HEK293 (cell line): ENCODE data around the gene KCTD11.

ENCODE experiments used
- CTCF ChIA-PET: fragments of 350-600 bp; formaldehyde crosslinking; extraction: SDS; loops from one replicate; lab custom pipeline; 2021; ENCODE audit warnings: antibody characterized with exemption; lab: Yijun Ruan, JAX
- POLR2A ChIA-PET: fragments of 300-600 bp; formaldehyde crosslinking; extraction: SDS; loops from one replicate; lab custom pipeline; 2020; ENCODE audit warnings: antibody characterized with exemption, inconsistent platforms; lab: Yijun Ruan, JAX
- H3K27ac ChIP-seq: fragments of 200-500 bp; sonication (Bioruptor generic); 2 replicates; pipeline ENCODE4 v1.5.1; 2014; ENCODE audit warnings: low read depth, low read length, control low read depth, inconsistent platforms; ENCODE audit errors: extremely low read depth
- H3K36me3 ChIP-seq, 2 experiments: fragments of 200-500 bp in 1 of 2; sonication (Bioruptor generic) in 1 of 2; 1 replicate in 1 of 2; 2 replicates in 1 of 2; pipeline ENCODE4 v1.5.1; 2014 to 2017; ENCODE audit warnings: inconsistent platforms in 2 of 2, low read length in 2 of 2; ENCODE audit not compliant: control insufficient read depth in 2 of 2, insufficient read depth in 1 of 2
- H3K4me1 ChIP-seq: fragments of 200-500 bp; sonication (Bioruptor generic); 2 replicates; pipeline ENCODE4 v1.5.1; 2014; ENCODE audit warnings: mild to moderate bottlenecking, low read length, inconsistent platforms; ENCODE audit not compliant: control insufficient read depth, insufficient read depth
- H3K4me3 ChIP-seq: 2 replicates; pipeline ENCODE4 v1.5.1; 2011; ENCODE audit warnings: low read depth, mild to moderate bottlenecking, control low read depth, low read length, moderate library complexity
- H3K9me3 ChIP-seq: fragments of 200-500 bp; sonication (Bioruptor generic); 2 replicates; pipeline ENCODE4 v1.5.1; 2014; ENCODE audit warnings: low read depth, low read length, inconsistent platforms; ENCODE audit not compliant: control insufficient read depth, insufficient read depth
- RBAK ChIP-seq: fragments of 450-650 bp; formaldehyde crosslinking; IDR thresholded peaks from 2 replicates; pipeline ENCODE4 v1.5.1; 2016; ENCODE audit warnings: missing biosample characterization, missing genetic modification characterization
- REPIN1 ChIP-seq: fragments of 450-650 bp; formaldehyde crosslinking; IDR thresholded peaks from 2 replicates; pipeline ENCODE4 v1.5.1; 2017; ENCODE audit warnings: missing biosample characterization, missing genetic modification characterization, low read depth
- ZFP69B ChIP-seq: fragments of 450-650 bp; formaldehyde crosslinking; IDR thresholded peaks from 2 replicates; pipeline ENCODE4 v1.5.1; 2016; ENCODE audit warnings: missing biosample characterization, missing genetic modification characterization
- ZNF133 ChIP-seq: fragments of 450-650 bp; formaldehyde crosslinking; IDR thresholded peaks from 2 replicates; pipeline ENCODE4 v1.5.1; 2016; ENCODE audit warnings: missing biosample characterization, missing genetic modification characterization
- ZNF223 ChIP-seq: fragments of 450-650 bp; formaldehyde crosslinking; IDR thresholded peaks from 2 replicates; pipeline ENCODE4 v1.5.1; 2016; ENCODE audit warnings: missing biosample characterization, missing genetic modification characterization
- ZNF24 ChIP-seq: fragments of 450-650 bp; formaldehyde crosslinking; IDR thresholded peaks from 2 replicates; pipeline ENCODE4 v1.5.1; 2016; ENCODE audit warnings: missing biosample characterization, missing genetic modification characterization
- ZNF324 ChIP-seq: fragments of 450-650 bp; formaldehyde crosslinking; IDR thresholded peaks from 2 replicates; pipeline ENCODE4 v1.5.1; 2016; ENCODE audit warnings: missing biosample characterization, missing genetic modification characterization
- ZNF335 ChIP-seq: fragments of 450-650 bp; formaldehyde crosslinking; conservative IDR thresholded peaks from 2 replicates; pipeline ENCODE4 v1.5.1; 2016; ENCODE audit warnings: missing biosample characterization, missing genetic modification characterization
- ZNF341 ChIP-seq: fragments of 450-650 bp; formaldehyde crosslinking; IDR thresholded peaks from 2 replicates; pipeline ENCODE4; 2016; ENCODE audit warnings: low read depth, missing biosample characterization, missing genetic modification characterization
- ZNF521 ChIP-seq: fragments of 450-650 bp; formaldehyde crosslinking; IDR thresholded peaks from 2 replicates; pipeline ENCODE4 v1.5.1; 2017; ENCODE audit warnings: missing biosample characterization, mild to moderate bottlenecking, missing genetic modification characterization
- ZNF529 ChIP-seq: fragments of 450-650 bp; formaldehyde crosslinking; IDR thresholded peaks from 2 replicates; pipeline ENCODE4 v1.5.1; 2017; ENCODE audit warnings: missing genetic modification characterization, missing biosample characterization; ENCODE audit not compliant: insufficient replicate concordance
- ZNF654 ChIP-seq: fragments of 450-650 bp; formaldehyde crosslinking; IDR thresholded peaks from 2 replicates; pipeline ENCODE4 v1.5.1; 2016; ENCODE audit warnings: low read depth, missing biosample characterization, missing genetic modification characterization
- ZNF660 ChIP-seq: fragments of 450-650 bp; IDR thresholded peaks from 2 replicates; pipeline ENCODE4 v1.5.1; 2018; ENCODE audit warnings: missing biosample characterization, mild to moderate bottlenecking, missing genetic modification characterization
- ZNF670 ChIP-seq: fragments of 450-650 bp; formaldehyde crosslinking; IDR thresholded peaks from 2 replicates; pipeline ENCODE4 v1.5.1; 2016; ENCODE audit warnings: missing biosample characterization, missing genetic modification characterization, low read depth
- ZSCAN16 ChIP-seq: fragments of 450-650 bp; formaldehyde crosslinking; IDR thresholded peaks from 2 replicates; pipeline ENCODE4 v1.5.1; 2016; ENCODE audit warnings: missing biosample characterization, missing genetic modification characterization
- TF ChIP-seq, protein P1 (sequence below): fragments of 450-650 bp; formaldehyde crosslinking; IDR thresholded peaks from 2 replicates; pipeline ENCODE4 v1.5.1; 2016; ENCODE audit warnings: missing biosample characterization, missing genetic modification characterization
- TF ChIP-seq, protein P2 (sequence below): fragments of 450-650 bp; formaldehyde crosslinking; IDR thresholded peaks from 2 replicates; pipeline ENCODE4 v1.5.1; 2016; ENCODE audit warnings: missing biosample characterization, missing genetic modification characterization
- TF ChIP-seq, protein P3 (sequence below): fragments of 450-650 bp; formaldehyde crosslinking; IDR thresholded peaks from 2 replicates; pipeline ENCODE4; 2016; ENCODE audit warnings: missing biosample characterization, missing genetic modification characterization
- TF ChIP-seq, protein P4 (sequence below): fragments of 450-650 bp; formaldehyde crosslinking; optimal IDR thresholded peaks from 2 replicates; pipeline ENCODE3; 2016; ENCODE audit warnings: missing biosample characterization, mild to moderate bottlenecking, missing genetic modification characterization
- TF ChIP-seq, protein P5 (sequence below): fragments of 450-650 bp; formaldehyde crosslinking; IDR thresholded peaks from 2 replicates; pipeline ENCODE4 v1.5.1; 2016; ENCODE audit warnings: missing biosample characterization, missing genetic modification characterization
- TF ChIP-seq, protein P6 (sequence below): fragments of 450-650 bp; formaldehyde crosslinking; IDR thresholded peaks from 2 replicates; pipeline ENCODE4 v1.5.1; 2016; ENCODE audit warnings: missing biosample characterization, missing genetic modification characterization
- TF ChIP-seq, protein P7 (sequence below): fragments of 450-650 bp; formaldehyde crosslinking; IDR thresholded peaks from 2 replicates; pipeline ENCODE4 v1.5.1; 2016; ENCODE audit warnings: missing biosample characterization, missing genetic modification characterization
- TF ChIP-seq, protein P8 (sequence below): fragments of 450-650 bp; formaldehyde crosslinking; IDR thresholded peaks from 2 replicates; pipeline ENCODE4 v1.5.1; 2016; ENCODE audit warnings: missing biosample characterization, missing genetic modification characterization

Gene KCTD11

DNA sequence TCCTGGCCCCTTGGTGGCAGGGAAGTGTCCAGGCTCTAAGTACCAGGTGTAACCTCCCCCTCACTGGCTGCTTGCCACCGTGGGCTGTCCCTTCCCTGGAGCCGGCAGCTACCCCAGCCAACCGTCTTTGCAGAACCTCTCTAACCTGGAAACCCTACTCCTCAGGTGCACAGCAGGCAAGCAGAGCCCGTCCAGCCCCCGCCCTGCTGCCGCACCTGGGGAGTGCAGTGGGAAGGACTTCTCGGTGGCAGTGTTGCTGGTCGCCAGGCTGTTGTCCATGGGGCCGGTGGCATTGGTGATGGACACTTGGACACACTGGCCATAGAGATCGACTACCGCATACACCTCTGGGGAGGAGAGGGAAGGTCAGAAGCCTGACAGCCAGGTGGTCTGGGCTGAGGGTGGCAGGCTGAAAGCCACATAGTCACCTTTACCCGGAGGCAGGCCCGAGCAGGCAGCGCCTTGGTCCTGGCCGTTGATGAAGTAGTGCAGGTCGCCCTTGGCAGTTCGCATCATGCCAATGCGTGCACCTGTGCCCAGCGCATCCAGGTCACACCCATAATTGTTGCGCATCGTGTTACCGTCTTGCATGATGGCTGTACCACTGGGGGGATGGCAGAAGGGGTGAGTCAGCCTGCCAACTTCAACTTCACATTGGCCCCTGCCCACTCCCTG is 29.3 kb upstream of the KCTD11 start (continued):
- TF ChIP-seq, protein P1, sequence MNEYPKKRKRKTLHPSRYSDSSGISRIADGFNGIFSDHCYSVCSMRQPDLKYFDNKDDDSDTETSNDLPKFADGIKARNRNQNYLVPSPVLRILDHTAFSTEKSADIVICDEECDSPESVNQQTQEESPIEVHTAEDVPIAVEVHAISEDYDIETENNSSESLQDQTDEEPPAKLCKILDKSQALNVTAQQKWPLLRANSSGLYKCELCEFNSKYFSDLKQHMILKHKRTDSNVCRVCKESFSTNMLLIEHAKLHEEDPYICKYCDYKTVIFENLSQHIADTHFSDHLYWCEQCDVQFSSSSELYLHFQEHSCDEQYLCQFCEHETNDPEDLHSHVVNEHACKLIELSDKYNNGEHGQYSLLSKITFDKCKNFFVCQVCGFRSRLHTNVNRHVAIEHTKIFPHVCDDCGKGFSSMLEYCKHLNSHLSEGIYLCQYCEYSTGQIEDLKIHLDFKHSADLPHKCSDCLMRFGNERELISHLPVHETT, result no peak
- TF ChIP-seq ZNF133, result no peak

DNA sequence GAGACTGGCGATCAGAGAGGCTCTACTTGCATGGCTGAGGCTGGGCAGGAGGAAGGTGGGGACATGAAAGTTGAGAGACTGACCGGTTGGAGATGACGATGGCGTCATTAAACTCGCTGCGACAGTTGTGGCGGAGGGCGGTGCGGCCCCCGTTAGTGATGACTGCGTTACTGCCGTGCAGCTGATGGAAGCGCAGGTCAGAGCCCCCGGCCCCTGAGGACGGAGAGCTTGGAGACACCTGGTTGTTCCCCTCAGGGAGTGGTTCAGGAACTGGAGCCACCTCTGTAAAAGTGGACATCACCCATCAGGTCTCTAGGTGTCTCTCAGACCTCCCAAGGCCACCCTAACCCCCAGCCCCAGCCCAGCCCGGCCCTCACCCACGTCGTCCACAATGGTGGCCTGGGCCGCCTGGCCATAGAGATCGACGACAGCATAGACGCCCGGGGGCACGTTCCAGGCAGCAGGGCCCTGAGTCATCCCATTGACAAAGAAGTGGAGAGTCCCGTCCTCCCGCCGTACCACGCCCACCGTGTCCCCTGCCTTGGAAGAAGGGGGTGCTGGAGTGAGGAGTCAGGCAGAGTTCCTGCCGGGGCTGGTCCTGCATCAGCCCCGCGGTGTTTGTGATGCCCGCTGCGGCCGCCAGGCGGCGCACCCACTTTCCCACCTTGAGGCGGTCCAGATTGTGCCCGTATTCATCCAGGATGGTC is 28.1 kb upstream of the KCTD11 start:
- no peak overlapping the region for H3K4me3 ChIP-seq
- peaks cover 6% of the 10 kb centered on the region for H3K4me1 ChIP-seq
- POLR2A ChIA-PET, result interaction anchor here (0.9 to 1.1 kb wide), 2 partner anchors 20 to 160 kb away, joined by 3 read pairs; partner anchors contain the start of gene POLR2A
- H3K9me3 ChIP-seq, result no peaks in the 10 kb centered on the region
- peaks cover 31 to 78% of the 10 kb centered on the region in 2 experiments for H3K36me3 ChIP-seq
- H3K27ac ChIP-seq, result no peak overlapping the region
- CTCF ChIA-PET, result interaction anchor here (1.0 to 5.2 kb wide), 10 partner anchors 12 to 237 kb away, joined by 3 to 50 read pairs (median 4); partner anchors contain the start of gene ACAP1
- TF ChIP-seq ZNF341 (tag by site-specific recombination), result no peak
- no peak for TF ChIP-seq ZNF670
- TF ChIP-seq ZNF223 (tag by site-specific recombination), result no peak
- no peak for TF ChIP-seq ZNF660 (tag by site-specific recombination)
- TF ChIP-seq ZNF335 (tag by site-specific recombination), result peak; percentile 35; the same call in 1 of the 2 replicates
- TF ChIP-seq, protein P2, sequence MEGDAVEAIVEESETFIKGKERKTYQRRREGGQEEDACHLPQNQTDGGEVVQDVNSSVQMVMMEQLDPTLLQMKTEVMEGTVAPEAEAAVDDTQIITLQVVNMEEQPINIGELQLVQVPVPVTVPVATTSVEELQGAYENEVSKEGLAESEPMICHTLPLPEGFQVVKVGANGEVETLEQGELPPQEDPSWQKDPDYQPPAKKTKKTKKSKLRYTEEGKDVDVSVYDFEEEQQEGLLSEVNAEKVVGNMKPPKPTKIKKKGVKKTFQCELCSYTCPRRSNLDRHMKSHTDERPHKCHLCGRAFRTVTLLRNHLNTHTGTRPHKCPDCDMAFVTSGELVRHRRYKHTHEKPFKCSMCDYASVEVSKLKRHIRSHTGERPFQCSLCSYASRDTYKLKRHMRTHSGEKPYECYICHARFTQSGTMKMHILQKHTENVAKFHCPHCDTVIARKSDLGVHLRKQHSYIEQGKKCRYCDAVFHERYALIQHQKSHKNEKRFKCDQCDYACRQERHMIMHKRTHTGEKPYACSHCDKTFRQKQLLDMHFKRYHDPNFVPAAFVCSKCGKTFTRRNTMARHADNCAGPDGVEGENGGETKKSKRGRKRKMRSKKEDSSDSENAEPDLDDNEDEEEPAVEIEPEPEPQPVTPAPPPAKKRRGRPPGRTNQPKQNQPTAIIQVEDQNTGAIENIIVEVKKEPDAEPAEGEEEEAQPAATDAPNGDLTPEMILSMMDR (tag by site-specific recombination), result peak; percentile 79
- TF ChIP-seq, protein P3, sequence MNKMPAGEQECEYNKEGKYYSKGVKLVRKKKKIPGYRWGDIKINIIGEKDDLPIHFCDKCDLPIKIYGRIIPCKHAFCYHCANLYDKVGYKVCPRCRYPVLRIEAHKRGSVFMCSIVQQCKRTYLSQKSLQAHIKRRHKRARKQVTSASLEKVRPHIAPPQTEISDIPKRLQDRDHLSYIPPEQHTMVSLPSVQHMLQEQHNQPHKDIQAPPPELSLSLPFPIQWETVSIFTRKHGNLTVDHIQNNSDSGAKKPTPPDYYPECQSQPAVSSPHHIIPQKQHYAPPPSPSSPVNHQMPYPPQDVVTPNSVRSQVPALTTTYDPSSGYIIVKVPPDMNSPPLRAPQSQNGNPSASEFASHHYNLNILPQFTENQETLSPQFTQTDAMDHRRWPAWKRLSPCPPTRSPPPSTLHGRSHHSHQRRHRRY (tag by site-specific recombination), result no peak
- TF ChIP-seq, protein P4, sequence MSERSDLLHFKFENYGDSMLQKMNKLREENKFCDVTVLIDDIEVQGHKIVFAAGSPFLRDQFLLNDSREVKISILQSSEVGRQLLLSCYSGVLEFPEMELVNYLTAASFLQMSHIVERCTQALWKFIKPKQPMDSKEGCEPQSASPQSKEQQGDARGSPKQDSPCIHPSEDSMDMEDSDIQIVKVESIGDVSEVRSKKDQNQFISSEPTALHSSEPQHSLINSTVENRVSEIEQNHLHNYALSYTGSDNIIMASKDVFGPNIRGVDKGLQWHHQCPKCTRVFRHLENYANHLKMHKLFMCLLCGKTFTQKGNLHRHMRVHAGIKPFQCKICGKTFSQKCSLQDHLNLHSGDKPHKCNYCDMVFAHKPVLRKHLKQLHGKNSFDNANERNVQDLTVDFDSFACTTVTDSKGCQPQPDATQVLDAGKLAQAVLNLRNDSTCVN (tag by site-specific recombination), result peak; percentile 15
- TF ChIP-seq ZNF324 (tag by site-specific recombination), result no peak
- no peak for TF ChIP-seq REPIN1 (tag by site-specific recombination)
- TF ChIP-seq, protein P5, sequence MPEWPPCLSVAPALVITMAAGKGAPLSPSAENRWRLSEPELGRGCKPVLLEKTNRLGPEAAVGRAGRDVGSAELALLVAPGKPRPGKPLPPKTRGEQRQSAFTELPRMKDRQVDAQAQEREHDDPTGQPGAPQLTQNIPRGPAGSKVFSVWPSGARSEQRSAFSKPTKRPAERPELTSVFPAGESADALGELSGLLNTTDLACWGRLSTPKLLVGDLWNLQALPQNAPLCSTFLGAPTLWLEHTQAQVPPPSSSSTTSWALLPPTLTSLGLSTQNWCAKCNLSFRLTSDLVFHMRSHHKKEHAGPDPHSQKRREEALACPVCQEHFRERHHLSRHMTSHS (tag by site-specific recombination), result no peak
- TF ChIP-seq RBAK (tag by site-specific recombination), result no peak
- TF ChIP-seq ZNF24, result no peak
- no peak for TF ChIP-seq ZNF529 (tag by site-specific recombination)
- no peak for TF ChIP-seq ZFP69B
- TF ChIP-seq, protein P6, sequence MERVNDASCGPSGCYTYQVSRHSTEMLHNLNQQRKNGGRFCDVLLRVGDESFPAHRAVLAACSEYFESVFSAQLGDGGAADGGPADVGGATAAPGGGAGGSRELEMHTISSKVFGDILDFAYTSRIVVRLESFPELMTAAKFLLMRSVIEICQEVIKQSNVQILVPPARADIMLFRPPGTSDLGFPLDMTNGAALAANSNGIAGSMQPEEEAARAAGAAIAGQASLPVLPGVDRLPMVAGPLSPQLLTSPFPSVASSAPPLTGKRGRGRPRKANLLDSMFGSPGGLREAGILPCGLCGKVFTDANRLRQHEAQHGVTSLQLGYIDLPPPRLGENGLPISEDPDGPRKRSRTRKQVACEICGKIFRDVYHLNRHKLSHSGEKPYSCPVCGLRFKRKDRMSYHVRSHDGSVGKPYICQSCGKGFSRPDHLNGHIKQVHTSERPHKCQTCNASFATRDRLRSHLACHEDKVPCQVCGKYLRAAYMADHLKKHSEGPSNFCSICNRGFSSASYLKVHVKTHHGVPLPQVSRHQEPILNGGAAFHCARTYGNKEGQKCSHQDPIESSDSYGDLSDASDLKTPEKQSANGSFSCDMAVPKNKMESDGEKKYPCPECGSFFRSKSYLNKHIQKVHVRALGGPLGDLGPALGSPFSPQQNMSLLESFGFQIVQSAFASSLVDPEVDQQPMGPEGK (tag by site-specific recombination), result no peak
- no peak for TF ChIP-seq ZNF521 (tag by site-specific recombination)
- TF ChIP-seq, protein P7, sequence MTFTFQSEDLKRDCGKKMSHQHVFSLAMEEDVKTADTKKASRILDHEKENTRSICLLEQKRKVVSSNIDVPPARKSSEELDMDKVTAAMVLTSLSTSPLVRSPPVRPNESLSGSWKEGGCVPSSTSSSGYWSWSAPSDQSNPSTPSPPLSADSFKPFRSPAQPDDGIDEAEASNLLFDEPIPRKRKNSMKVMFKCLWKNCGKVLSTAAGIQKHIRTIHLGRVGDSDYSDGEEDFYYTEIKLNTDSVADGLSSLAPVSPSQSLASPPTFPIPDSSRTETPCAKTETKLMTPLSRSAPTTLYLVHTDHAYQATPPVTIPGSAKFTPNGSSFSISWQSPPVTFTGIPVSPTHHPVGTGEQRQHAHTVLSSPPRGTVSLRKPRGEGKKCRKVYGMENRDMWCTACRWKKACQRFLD (tag by site-specific recombination), result no peak
- peak; percentile 16; the same call in 1 of the 2 replicates for TF ChIP-seq ZNF654
- TF ChIP-seq ZSCAN16 (tag by site-specific recombination), result no peak
- TF ChIP-seq, protein P8, sequence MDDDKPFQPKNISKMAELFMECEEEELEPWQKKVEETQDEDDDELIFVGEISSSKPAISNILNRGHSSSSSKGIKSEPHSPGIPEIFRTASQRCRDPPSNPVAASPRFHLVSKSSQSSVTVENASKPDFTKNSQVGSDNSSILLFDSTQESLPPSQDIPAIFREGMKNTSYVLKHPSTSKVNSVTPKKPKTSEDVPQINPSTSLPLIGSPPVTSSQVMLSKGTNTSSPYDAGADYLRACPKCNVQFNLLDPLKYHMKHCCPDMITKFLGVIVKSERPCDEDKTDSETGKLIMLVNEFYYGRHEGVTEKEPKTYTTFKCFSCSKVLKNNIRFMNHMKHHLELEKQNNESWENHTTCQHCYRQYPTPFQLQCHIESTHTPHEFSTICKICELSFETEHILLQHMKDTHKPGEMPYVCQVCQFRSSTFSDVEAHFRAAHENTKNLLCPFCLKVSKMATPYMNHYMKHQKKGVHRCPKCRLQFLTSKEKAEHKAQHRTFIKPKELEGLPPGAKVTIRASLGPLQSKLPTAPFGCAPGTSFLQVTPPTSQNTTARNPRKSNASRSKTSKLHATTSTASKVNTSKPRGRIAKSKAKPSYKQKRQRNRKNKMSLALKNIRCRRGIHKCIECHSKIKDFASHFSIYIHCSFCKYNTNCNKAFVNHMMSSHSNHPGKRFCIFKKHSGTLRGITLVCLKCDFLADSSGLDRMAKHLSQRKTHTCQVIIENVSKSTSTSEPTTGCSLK (tag by site-specific recombination), result no peak
